ENCODE data around the gene TMEM163.

TMEM163 gene

DNA sequence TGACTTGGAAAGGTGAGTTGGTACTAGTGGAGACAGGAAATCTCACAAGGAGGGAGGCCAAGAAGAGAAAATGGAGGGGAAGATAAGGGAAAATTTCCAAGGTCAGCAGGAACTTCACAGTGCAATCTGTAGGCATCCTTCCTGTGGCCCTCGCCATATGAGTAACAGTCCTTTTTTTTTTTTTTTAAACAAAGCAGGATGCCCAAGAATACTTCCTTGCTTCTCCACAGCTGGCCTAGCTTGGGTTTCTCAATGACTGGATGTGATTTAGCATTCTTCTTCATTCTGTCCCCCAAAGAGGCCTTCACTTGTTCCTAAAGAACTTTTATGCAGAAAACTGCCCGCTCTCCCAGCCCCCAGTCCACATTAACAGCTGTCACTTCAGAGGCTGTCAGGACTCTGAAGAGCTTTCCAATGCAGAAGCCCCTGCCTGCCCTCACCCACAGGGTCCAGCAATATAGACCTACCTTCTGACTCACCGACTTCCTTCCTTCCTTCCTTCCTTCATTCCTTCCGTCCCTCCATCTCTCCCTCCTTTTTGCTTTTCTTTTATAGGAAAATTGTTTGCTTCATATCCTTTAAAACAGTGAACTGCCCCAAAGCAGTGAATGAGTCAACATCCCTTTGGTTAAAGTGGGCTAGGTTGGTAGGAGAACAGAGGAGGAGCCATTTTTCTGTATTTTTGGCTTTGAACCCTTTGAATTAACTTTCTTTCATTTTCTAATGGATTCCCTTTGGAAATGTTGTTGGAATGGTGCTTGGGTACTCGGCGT lies 292.9 kb downstream of the TMEM163 start:
- DNase-seq, result no peak

DNA sequence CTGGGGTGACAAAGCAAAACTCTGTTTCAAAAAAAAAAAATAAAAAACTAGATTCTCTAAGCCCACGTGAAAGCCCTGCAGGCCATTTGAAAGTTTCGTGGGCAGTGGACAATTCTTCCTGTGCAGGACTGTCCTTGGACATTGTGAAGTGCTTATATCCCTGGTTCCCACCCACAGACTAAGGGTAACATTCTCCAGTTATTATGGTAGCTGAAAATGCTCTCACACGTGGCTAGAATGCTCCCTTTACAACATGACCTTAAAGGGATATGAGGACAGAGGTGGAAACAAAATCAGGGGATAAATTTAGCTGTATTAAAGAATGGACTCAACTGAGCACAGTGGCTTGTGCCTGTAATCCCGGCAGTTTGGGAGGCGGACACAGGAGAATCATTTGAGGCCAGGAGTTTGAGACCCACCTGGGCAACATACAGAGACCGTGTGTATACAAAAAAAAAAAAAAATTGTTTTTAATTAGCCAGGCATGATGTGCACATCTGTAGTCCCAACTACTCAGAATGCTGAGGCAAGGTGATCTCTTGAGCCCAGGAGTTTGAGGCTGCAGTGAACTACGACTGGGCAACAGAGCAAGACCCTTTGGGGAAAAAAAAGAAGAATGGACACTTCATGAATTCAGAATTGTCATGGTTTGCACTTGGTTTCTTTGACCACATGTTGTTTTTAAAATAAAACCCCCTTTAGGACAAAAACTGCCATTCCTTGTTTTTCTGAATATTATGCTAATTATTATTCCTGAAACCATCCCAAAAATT lies 297.1 kb downstream of the TMEM163 start:
- no peak for DNase-seq

DNA sequence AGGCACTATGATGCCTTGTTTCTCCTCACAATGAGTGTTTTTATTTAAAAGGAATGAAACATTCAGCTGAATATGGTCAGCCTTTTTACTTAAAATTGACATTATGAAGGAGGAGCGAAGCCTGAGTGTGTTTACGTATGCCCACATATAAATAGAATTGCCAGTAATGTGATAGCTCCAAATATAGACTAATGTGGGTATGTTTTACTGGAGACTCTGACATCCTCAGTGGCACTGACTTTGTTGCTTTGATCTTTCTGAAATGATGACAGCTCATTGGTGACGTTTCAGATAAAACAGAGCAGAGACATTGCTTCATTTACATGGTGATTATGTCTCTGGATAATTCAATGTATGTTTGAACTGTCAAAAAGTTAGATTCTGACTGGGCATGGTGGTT lies 297.9 kb downstream of the TMEM163 start:
- DNase-seq, result no peak

DNA sequence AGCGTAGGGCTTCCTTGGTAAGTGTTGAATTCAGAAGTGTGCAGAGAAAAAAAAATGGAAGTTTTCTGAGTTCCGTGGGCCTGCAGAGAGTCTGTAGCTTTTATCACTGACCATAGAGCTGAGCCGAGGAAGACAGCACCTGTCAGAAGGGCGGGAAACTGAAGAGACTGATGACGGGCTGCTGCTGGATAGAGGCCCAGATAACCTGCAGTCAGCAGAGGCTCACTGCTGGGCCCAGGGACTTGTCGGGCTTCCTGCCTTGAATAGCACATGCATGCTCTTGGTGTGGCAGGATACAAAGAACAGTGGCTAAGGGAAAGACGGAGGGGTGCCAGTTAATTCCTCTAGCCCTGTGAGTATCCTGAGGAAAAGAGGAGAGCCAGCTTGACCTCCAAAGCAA lies 298.5 kb downstream of the TMEM163 start:
- no peak for DNase-seq

DNA sequence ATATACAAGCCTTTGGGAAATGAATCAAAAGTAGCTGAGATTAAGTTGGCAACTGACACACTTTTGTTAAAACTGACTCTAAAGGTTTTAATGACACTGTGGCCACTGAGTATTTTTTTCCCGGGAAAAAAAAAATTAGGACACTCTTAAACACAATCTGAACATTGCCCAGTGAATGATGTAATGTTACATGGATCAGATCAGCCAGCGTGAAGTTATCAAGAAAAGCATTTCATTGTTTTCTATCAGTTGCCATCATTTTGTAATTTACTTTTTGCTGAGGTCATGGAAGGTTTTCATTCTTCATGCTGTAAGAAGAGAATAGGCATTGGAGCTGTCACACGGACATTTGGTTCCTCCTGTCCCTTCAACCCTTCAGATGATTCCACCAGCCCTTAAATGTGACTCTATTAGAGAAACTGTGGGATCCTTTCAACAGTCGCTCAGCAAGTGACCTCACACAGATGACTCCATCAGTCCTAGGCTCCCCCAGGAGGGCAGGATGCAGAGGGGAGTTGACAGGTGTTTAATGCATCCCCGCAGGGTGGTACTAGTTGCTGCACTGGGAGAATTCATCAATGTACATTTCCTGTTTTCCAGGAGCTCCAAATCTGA lies 300.7 kb downstream of the TMEM163 start:
- no peak for DNase-seq

DNA sequence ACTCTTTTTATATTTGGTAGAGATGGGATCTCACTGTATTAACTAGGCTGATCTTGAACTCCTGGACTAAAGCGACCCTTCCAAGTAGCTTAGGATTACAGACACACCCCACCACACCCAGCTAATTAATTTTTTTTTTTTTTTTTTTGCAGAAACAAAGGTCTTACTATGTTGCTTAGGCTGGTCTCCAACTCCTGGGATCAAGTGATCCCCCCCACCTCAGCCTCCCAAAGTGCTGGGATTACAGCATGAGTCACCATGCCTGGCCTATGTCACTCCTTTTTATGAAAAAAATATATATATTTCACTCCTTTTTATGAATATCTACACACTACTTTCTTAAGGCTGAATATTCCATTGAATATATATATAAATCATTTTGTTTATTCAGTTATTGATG lies 302.2 kb downstream of the TMEM163 start:
- no peak for DNase-seq

DNA sequence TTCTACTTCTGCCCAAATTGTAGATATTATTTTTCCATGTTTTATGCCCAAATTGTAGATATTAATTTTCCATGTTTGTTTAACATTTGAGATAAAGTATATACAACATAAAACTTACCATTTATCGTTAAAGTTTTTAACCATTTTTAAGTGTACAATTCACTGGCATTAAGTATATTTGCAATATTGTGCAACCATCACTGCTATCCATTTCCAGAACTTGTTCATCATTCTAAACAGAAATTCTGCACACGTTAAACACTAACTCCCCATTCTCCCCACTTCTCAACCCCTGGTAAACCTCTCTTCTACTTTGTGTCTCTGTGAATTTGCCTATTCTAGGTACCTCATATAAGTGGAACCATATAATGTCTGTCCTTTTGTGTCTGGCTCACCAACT lies 302.8 kb downstream of the TMEM163 start:
- no peak for DNase-seq

DNA sequence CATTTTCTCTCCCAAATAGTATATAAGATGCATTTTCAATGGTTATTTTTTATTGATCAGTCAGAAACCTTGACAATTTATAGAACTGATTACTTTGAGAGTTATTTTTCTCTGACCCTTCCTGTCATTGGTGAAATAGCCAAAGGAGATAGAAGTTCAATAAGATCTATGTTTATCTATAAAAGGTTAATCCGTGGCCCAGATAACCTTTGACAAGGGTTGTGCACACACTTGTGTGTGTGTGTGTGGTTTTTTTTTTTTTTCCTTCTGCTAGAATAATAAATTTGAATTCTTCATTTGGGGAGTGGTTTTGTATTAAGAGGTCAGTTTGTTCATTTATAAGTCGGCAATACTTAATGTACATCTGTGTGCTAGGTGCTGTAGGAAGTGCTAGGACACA lies 304.9 kb downstream of the TMEM163 start:
- no peak for DNase-seq

DNA sequence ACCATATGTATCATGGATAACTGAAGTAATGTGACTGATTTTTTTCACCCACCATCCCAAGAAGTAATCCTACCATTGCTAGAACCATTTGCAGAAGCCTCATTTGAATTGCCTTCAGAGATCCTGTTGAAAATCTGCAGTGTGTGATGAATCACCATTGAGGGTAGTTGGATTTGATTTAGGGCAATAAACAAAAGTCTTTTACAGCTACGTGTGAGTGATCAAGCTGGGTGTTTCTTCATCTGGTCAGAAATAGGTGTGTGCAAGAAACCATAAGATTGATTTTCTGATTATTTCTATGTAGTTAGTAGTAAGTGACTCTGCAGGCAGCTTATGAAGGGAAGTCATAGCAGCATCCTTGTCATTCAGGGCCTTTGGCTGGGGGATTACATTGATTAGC lies 305.4 kb downstream of the TMEM163 start:
- no peak for DNase-seq

DNA sequence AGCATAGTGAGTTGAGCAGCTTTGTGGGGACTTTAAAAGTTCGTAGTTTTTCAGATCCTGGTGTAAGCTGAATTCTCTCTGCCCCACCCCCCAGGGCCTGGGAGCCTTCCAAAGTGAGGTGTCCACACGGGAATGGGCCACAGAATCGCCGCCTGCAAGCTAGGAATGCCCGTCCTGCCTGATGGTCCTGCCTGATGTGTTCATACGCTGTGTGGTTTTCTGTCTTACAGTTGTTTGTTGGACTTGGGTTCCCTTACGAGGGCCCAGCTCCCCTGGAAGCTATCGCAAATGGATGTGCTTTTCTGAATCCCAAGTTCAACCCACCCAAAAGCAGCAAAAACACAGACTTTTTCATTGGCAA lies 306.2 kb downstream of the TMEM163 start:
- no peak for DNase-seq

DNA sequence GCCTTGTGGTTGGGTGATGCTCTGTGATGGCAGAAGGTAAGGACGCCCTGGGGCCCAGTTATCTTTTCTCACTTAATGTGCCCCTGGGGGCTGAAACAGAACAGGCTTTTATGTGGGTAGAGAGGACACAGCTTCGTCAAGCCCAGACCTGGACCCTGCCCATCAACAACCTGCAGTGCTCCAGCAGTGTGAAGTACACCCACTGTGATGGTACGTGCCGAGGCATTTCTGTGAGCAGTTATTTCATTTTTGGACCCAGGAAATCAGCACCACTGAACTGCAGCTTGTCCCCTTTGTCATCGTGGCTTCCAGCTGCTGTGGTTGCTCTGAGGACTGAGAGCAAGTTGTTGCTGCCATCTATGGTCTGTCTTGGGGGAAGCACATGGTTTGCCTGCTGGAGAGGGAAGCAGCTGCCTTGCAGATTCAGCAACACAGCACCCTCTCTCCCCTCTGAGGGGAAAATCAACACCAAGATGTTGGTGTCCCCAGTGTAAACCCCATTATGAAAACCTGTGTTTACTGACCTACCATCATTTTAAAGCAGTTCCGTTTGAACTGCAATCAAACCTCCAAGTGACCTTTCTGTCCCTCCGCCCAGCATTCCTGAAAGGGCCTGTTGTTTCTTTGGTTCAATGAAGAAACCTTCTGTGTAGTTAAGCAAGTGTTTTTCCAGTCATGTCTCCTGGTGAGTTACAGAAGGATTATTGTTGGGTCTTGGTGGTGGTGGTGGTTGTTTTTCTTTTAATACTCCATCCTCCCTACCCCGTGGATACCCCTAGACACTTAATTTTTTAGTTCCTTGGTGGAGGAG lies 306.8 kb downstream of the TMEM163 start:
- DNase-seq, result peak; percentile 63

DNA sequence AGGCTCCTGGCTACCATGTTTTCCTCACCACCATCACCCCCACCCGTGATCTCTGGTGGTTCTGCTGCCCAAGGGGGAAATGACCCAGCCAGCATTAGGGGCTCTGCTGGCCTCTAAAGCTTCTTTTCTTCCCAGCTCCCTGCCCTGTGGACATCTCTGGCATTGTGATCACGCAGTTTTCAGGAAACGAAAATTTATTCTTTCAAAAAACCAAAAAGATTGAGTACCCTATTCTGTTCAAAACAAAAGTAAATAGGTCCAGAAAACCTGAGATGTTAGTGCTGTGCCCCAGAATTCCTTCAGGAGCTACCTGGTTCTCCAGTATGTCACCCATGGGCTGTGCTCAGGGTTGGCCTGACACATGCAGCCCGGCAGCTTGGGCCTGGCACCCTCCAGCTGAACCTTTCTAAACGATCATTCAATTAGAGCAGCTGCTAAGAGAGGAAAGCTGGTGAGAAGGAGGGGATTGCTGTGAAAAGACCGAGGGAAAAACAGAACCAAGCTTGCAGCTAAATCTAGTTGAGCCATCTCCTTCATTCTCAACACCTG lies 307.4 kb downstream of the TMEM163 start:
- no peak for DNase-seq

DNA sequence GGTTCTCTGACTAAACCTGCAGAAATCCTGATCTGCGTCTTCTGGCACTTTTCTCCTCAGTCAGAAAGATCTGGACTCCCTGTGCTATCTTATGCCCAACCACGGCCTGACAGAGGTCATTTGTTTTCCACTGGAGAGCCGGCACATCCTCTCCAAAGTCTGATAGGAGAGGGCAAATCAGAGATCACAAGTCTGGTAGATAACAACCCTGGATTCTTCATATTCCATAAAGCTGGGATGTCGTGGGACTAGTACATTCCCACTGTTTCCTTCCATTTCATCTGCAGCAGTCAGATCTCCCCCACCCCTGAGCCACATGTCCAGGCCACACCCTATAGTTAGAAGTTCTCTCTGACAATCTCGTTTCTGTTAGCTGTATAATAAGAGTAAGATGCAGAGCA lies 308.0 kb downstream of the TMEM163 start:
- DNase-seq, result no peak

DNA sequence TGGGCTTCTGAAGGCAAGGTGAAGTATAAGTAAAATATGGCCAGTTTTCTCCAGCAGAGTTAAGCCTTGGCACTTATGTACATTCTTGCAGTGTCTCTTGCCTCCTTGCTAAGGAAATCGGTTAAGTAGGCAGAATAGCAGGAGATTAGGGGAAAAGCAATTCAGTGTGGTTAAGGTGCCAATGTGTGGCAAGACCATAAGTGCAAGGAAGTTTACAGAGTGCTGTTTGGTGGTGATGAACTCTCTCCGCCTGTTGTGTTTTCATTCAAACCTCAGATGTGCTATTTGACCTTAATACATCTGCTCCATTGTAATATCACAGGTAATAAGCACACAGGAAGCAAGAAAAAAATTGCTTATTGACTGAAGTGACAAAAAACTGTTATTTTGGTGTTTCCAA lies 308.8 kb downstream of the TMEM163 start:
- DNase-seq, result no peak

DNA sequence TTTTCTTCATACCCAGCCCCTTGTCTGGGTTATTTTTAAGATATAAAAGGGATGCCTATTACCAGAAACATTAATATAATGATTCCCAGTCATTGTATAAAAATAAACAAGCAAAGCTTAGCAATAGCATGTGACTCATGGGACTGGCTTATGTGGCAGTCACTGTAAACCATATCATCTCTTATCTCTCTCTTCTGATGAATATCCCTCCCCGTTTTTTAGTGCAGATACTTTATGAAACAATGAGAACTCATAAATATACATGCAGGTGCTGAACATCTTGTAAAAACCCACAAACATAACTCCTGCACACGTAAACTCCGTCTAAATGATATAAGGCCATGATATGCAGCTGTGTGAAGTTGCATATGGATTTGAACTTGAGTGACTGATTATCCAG lies 310.0 kb downstream of the TMEM163 start:
- DNase-seq, result no peak

DNA sequence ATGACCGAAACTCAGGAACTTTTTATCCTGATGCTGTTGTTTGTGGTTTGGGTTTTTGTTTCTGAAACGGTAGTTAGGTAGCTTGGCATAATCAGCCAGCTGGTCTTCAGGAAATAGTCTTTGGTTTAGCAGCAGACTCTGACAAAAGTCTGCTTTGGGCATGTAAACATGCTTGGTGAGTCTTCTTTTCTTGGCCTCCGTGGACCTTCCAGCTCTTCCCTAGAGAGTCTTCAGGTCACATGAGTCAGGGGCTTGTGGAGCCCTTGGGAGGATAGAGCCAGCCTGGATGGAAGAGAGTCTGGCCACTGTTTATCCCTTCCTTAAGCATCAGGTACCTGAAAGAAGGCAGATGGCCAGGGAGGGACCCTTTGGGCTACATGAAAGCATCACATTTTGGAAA lies 310.4 kb downstream of the TMEM163 start:
- DNase-seq, result no peak

DNA sequence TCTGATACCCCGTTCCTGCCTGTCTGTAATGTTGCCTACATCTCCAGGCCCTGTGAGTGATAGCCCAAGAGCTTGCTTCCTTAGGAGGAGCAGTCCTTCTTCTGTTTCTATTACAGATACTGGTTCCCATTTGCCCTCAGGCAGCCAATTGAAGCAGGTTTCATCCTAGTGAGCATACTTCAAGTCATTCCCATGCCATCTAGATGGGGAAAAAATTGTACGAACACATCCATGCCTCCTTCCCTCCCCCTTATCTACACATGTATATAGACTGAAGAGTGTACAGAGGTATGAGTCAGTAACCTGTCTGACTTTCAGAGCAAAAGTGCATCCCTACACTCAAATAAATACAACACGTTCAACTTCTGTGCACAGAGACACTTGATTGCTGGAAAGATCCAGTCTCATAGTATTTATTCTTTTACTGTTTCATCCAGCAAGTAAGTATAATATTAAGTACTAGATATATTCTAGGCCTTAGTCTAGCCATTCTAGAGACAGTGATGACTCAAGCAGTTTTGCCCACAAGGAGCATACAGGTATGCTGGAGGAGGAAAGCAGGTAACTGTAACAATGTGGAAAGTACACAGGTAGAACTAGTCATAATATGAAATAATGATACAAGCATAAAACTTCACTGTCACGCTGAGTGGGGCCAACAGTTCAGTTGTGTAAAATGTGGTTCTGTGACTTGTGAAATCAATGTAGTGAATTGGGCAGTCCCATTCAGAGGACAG lies 311.5 kb downstream of the TMEM163 start:
- DNase-seq, result no peak

DNA sequence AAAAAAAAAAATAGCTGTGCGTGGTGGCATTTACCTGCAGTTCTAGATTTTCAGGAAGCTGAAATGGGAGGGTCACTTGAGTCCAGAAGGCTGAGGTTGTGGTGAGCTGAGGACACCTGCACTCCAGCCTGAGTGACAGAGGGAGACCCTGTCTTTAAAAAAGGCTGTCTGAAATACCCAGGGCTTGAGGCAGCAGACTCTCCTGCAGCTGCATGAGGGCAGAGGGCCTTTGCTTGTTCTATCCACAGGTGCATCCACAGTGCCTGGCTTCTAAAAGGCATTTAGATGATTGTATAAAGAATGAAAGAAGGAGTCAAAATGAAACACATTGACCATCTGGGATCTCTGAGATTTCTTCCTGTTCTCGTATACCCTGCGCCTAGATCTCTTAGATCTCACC lies 312.1 kb downstream of the TMEM163 start:
- DNase-seq, result no peak

DNA sequence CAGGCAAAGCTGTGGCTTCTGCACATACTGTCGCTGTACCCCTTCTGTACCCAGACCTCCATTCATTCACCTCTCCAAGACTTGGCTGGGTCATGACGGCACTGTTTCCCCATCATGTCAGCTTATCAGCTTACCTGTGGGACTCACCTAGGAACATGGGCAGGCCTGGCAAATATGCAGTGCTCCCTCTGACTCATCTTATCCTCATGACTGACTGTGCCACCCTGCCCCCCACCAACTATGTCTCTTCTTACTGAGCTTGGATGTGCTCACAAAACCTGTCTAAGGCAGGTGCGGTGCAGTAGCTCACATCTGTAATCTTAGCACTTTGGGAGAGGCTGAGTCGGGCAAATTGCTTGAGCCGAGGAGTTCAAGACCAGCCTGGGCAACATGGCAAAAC lies 312.5 kb downstream of the TMEM163 start:
- DNase-seq, result no peak

All from central memory CD4-positive, alpha-beta T cell (primary cell).